WTC11 (cell line): ENCODE data around the gene ABHD17B. TPM values are rescaled to one million over a fixed set of nuclear protein-coding genes. Genes with fewer than 3 reads are reported as not detected.

ENCODE experiments used
- ATF1 ChIP-seq: sonication (generic); formaldehyde crosslinking; IDR thresholded peaks from 2 replicates; pipeline ENCODE4 v1.8.1; 2023; ENCODE audit warnings: mild to moderate bottlenecking, moderate library complexity, missing genetic modification reagents
- ELF4 ChIP-seq: sonication (generic); formaldehyde crosslinking; IDR thresholded peaks from 2 replicates; pipeline ENCODE4 v1.8.1; 2022; ENCODE audit warnings: low read depth, mild to moderate bottlenecking, moderate library complexity, missing genetic modification reagents
- EMX1 ChIP-seq: fragments of 250-450 bp; sonication (Bioruptor Pico); IDR thresholded peaks from 2 replicates; pipeline ENCODE4 v1.8.0; 2021; ENCODE audit warnings: mild to moderate bottlenecking
- FOXJ3 ChIP-seq: sonication (generic); formaldehyde crosslinking; IDR thresholded peaks from 2 replicates; pipeline ENCODE4 v1.9.0; 2021; ENCODE audit warnings: missing genetic modification reagents, mild to moderate bottlenecking, borderline replicate concordance
- GABPB1 ChIP-seq: sonication (generic); formaldehyde crosslinking; IDR thresholded peaks from 2 replicates; pipeline ENCODE4 v1.8.1; 2023; ENCODE audit warnings: mild to moderate bottlenecking, missing genetic modification reagents
- GRHL2 ChIP-seq: fragments of 250-450 bp; sonication (Bioruptor Pico); IDR thresholded peaks from 2 replicates; pipeline ENCODE4 v1.8.0; 2022; ENCODE audit warnings: mild to moderate bottlenecking, moderate library complexity; ENCODE audit not compliant: insufficient replicate concordance, severe bottlenecking
- JUN ChIP-seq: sonication (generic); formaldehyde crosslinking; IDR thresholded peaks from 2 replicates; pipeline ENCODE4 v1.8.0; 2023; ENCODE audit warnings: mild to moderate bottlenecking, missing genetic modification reagents
- MXD4 ChIP-seq: fragments of 250-450 bp; sonication (Bioruptor Pico); IDR thresholded peaks from 2 replicates; pipeline ENCODE4 v1.8.0; 2021; ENCODE audit warnings: mild to moderate bottlenecking, moderate library complexity, borderline replicate concordance
- NFYB ChIP-seq: sonication (generic); formaldehyde crosslinking; conservative IDR thresholded peaks from 2 replicates; pipeline ENCODE4 v1.8.0; 2022; ENCODE audit warnings: low read depth, missing genetic modification reagents
- NR3C1 ChIP-seq: sonication (generic); formaldehyde crosslinking; conservative IDR thresholded peaks from 2 replicates; pipeline ENCODE4 v1.8.1; 2023; ENCODE audit warnings: low read depth, mild to moderate bottlenecking, missing genetic modification reagents
- OVOL2 ChIP-seq: fragments of 250-450 bp; sonication (Bioruptor Pico); IDR thresholded peaks from 2 replicates; pipeline ENCODE4 v1.9.0; 2021; ENCODE audit warnings: mild to moderate bottlenecking, borderline replicate concordance
- RELA ChIP-seq: sonication (generic); formaldehyde crosslinking; IDR thresholded peaks from 2 replicates; pipeline ENCODE4 v1.8.1; 2022; ENCODE audit warnings: missing genetic modification reagents, mild to moderate bottlenecking, borderline replicate concordance
- TP53 ChIP-seq: sonication (generic); formaldehyde crosslinking; IDR thresholded peaks from 2 replicates; pipeline ENCODE4 v1.8.1; 2023; ENCODE audit warnings: mild to moderate bottlenecking, missing genetic modification reagents
- ZBTB21 ChIP-seq: sonication (generic); formaldehyde crosslinking; IDR thresholded peaks from 2 replicates; pipeline ENCODE4 v1.8.1; 2023; ENCODE audit warnings: mild to moderate bottlenecking, missing genetic modification reagents, borderline replicate concordance
- ZNF138 ChIP-seq: sonication (generic); formaldehyde crosslinking; conservative IDR thresholded peaks from 2 replicates; pipeline ENCODE4 v1.8.1; 2022; ENCODE audit warnings: mild to moderate bottlenecking, moderate library complexity, missing genetic modification reagents
- ZNF219 ChIP-seq: sonication (generic); formaldehyde crosslinking; IDR thresholded peaks from 2 replicates; pipeline ENCODE4 v1.8.0; 2023; ENCODE audit warnings: missing genetic modification reagents, mild to moderate bottlenecking, borderline replicate concordance
- ZNF396 ChIP-seq: fragments of 250-450 bp; sonication (Bioruptor Pico); IDR thresholded peaks from 2 replicates; pipeline ENCODE4 v1.8.0; 2021; ENCODE audit warnings: mild to moderate bottlenecking, moderate library complexity, borderline replicate concordance
- total RNA-seq: library from RNA; stranded (reverse); gene quantifications from 3 replicates; pipeline ENCODE4 v1.2.3, GENCODE V29; 2021
- TF ChIP-seq, protein P1 (sequence below): sonication (generic); formaldehyde crosslinking; IDR thresholded peaks from 2 replicates; pipeline ENCODE4 v1.8.1; 2023; ENCODE audit warnings: mild to moderate bottlenecking, missing genetic modification reagents, moderate library complexity
- TF ChIP-seq, protein P2 (sequence below): fragments of 250-450 bp; sonication (Bioruptor Pico); IDR thresholded peaks from 2 replicates; pipeline ENCODE4 v1.9.0; 2021; ENCODE audit warnings: moderate library complexity, mild to moderate bottlenecking, inconsistent platforms, borderline replicate concordance
- TF ChIP-seq, protein P3 (sequence below): fragments of 250-450 bp; sonication (Bioruptor Pico); IDR thresholded peaks from 2 replicates; pipeline ENCODE4 v1.9.0; 2021; ENCODE audit warnings: mild to moderate bottlenecking
- TF ChIP-seq, protein P4 (sequence below): fragments of 250-450 bp; sonication (Bioruptor Pico); conservative IDR thresholded peaks from 2 replicates; pipeline ENCODE4 v1.9.0; 2021; ENCODE audit warnings: mild to moderate bottlenecking
- TF ChIP-seq, protein P5 (sequence below): sonication (generic); formaldehyde crosslinking; IDR thresholded peaks from 2 replicates; pipeline ENCODE4 v1.8.0; 2023; ENCODE audit warnings: missing genetic modification reagents, mild to moderate bottlenecking, borderline replicate concordance
- TF ChIP-seq, protein P6 (sequence below): sonication (generic); formaldehyde crosslinking; IDR thresholded peaks from 2 replicates; pipeline ENCODE4 v1.8.0; 2022; ENCODE audit warnings: missing genetic modification reagents

Gene ABHD17B
- total RNA-seq, 1 experiment from 2014 or later, result 56.6 TPM

DNA sequence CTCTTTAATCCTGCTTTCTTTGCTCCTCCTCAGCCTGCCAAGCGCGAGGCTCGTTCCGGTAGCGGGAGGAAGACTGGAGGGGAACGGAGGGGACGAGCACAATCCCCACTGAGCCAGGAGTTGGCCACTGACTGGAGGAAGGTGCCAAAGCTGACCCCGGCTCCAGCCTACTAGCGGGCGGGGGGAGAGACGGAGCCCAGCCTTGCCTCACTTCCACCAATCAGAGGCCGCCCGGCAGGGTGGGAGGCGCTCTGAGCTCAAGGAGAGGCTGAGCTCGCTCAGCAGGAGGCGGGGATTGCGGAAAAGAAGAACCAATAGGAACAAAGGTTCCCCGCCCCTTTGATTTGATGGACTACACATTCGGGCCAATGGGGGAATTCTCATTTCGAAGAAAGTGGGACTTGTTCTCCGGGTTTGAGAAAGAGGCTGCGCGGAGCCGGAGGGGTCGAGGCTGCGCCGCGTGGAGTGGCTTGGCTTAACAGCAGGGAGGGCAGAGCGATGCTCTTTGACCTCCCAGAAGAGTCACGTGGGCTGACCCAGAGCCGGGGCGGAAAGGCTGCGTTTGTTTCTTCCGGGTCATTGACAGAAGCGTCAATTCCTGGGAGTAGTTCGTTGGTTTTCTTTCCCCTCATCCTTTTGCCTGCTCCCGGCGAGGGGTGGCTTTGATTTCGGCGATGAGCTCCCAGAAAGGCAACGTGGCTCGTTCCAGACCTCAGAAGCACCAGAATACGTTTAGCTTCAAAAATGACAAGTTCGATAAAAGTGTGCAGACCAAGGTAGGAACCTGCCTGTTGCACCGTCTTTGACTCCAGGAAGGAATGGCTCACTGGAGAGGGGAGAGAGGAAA, at the start of gene ABHD17B, which contains the start of gene C9orf85 (continued):
- TF ChIP-seq, protein P1, sequence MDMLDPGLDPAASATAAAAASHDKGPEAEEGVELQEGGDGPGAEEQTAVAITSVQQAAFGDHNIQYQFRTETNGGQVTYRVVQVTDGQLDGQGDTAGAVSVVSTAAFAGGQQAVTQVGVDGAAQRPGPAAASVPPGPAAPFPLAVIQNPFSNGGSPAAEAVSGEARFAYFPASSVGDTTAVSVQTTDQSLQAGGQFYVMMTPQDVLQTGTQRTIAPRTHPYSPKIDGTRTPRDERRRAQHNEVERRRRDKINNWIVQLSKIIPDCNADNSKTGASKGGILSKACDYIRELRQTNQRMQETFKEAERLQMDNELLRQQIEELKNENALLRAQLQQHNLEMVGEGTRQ (CRISPR knock-in tag), result peak; percentile 96
- TF ChIP-seq ZNF138 (no peak), MXD4 (CRISPR knock-in tag) (no peak), NR3C1 (CRISPR knock-in tag) (no peak), OVOL2 (no peak), RELA (CRISPR knock-in tag) (no peak), EMX1 (CRISPR knock-in tag) (no peak), GRHL2 (no peak), JUN (CRISPR knock-in tag) (0 out of 2 replicates have a peak, but pooled peaks have one; percentile 63), ELF4 (CRISPR knock-in tag) (no peak), GABPB1 (CRISPR knock-in tag) (no peak; the same call in none of the 2 replicates), ZNF396 (CRISPR knock-in tag) (no peak), TP53 (no peak), ZNF219 (CRISPR knock-in tag) (peak; percentile 51; the same call in 1 of the 2 replicates), NFYB (CRISPR knock-in tag) (peak; percentile 90), FOXJ3 (CRISPR knock-in tag) (no peak), ATF1 (no peak; the same call in 1 of the 2 replicates), ZBTB21 (no peak)
- TF ChIP-seq, protein P2, sequence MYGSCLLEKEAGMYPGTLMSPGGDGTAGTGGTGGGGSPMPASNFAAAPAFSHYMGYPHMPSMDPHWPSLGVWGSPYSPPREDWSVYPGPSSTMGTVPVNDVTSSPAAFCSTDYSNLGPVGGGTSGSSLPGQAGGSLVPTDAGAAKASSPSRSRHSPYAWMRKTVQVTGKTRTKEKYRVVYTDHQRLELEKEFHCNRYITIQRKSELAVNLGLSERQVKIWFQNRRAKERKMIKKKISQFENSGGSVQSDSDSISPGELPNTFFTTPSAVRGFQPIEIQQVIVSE (CRISPR knock-in tag), result no peak
- TF ChIP-seq, protein P3, sequence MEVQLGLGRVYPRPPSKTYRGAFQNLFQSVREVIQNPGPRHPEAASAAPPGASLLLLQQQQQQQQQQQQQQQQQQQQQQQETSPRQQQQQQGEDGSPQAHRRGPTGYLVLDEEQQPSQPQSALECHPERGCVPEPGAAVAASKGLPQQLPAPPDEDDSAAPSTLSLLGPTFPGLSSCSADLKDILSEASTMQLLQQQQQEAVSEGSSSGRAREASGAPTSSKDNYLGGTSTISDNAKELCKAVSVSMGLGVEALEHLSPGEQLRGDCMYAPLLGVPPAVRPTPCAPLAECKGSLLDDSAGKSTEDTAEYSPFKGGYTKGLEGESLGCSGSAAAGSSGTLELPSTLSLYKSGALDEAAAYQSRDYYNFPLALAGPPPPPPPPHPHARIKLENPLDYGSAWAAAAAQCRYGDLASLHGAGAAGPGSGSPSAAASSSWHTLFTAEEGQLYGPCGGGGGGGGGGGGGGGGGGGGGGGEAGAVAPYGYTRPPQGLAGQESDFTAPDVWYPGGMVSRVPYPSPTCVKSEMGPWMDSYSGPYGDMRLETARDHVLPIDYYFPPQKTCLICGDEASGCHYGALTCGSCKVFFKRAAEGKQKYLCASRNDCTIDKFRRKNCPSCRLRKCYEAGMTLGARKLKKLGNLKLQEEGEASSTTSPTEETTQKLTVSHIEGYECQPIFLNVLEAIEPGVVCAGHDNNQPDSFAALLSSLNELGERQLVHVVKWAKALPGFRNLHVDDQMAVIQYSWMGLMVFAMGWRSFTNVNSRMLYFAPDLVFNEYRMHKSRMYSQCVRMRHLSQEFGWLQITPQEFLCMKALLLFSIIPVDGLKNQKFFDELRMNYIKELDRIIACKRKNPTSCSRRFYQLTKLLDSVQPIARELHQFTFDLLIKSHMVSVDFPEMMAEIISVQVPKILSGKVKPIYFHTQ (CRISPR knock-in tag), result no peak
- TF ChIP-seq, protein P4, sequence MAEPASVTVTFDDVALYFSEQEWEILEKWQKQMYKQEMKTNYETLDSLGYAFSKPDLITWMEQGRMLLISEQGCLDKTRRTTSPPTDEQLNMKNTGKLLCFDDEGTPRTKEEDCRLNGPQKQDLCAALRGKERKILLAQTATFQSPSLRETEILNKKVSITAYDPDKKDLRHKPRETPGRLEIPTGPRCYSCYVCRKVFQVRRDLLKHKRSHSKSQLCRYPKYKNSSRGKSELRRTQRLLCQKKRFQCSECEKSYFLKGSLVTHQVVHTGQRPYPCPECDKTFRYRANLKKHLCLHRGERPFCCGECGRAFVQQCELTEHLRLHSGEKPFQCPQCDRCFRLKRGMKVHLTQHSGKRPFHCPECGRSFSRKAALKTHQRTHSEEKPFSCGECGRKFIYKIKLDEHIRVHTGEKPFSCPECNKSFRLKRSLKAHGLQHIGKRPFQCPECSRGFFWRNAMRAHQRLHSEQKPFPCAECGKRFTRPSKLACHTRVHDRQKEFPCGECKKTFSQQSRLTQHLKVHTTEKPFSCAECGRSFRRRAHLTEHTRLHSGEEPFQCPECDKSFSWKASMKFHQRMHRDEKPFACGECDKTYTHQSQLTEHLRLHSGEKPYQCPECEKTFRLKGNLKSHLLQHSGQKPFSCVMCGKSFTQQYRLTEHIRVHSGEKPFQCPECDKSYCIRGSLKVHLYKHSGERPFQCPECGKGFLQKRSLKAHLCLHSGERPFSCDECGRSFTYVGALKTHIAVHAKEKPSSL, result no peak
- TF ChIP-seq, protein P5, sequence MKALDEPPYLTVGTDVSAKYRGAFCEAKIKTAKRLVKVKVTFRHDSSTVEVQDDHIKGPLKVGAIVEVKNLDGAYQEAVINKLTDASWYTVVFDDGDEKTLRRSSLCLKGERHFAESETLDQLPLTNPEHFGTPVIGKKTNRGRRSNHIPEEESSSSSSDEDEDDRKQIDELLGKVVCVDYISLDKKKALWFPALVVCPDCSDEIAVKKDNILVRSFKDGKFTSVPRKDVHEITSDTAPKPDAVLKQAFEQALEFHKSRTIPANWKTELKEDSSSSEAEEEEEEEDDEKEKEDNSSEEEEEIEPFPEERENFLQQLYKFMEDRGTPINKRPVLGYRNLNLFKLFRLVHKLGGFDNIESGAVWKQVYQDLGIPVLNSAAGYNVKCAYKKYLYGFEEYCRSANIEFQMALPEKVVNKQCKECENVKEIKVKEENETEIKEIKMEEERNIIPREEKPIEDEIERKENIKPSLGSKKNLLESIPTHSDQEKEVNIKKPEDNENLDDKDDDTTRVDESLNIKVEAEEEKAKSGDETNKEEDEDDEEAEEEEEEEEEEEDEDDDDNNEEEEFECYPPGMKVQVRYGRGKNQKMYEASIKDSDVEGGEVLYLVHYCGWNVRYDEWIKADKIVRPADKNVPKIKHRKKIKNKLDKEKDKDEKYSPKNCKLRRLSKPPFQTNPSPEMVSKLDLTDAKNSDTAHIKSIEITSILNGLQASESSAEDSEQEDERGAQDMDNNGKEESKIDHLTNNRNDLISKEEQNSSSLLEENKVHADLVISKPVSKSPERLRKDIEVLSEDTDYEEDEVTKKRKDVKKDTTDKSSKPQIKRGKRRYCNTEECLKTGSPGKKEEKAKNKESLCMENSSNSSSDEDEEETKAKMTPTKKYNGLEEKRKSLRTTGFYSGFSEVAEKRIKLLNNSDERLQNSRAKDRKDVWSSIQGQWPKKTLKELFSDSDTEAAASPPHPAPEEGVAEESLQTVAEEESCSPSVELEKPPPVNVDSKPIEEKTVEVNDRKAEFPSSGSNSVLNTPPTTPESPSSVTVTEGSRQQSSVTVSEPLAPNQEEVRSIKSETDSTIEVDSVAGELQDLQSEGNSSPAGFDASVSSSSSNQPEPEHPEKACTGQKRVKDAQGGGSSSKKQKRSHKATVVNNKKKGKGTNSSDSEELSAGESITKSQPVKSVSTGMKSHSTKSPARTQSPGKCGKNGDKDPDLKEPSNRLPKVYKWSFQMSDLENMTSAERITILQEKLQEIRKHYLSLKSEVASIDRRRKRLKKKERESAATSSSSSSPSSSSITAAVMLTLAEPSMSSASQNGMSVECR (CRISPR knock-in tag), result peak; percentile 71; the same call in 1 of the 2 replicates
- TF ChIP-seq, protein P6, sequence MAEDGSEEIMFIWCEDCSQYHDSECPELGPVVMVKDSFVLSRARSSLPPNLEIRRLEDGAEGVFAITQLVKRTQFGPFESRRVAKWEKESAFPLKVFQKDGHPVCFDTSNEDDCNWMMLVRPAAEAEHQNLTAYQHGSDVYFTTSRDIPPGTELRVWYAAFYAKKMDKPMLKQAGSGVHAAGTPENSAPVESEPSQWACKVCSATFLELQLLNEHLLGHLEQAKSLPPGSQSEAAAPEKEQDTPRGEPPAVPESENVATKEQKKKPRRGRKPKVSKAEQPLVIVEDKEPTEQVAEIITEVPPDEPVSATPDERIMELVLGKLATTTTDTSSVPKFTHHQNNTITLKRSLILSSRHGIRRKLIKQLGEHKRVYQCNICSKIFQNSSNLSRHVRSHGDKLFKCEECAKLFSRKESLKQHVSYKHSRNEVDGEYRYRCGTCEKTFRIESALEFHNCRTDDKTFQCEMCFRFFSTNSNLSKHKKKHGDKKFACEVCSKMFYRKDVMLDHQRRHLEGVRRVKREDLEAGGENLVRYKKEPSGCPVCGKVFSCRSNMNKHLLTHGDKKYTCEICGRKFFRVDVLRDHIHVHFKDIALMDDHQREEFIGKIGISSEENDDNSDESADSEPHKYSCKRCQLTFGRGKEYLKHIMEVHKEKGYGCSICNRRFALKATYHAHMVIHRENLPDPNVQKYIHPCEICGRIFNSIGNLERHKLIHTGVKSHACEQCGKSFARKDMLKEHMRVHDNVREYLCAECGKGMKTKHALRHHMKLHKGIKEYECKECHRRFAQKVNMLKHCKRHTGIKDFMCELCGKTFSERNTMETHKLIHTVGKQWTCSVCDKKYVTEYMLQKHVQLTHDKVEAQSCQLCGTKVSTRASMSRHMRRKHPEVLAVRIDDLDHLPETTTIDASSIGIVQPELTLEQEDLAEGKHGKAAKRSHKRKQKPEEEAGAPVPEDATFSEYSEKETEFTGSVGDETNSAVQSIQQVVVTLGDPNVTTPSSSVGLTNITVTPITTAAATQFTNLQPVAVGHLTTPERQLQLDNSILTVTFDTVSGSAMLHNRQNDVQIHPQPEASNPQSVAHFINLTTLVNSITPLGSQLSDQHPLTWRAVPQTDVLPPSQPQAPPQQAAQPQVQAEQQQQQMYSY, result no peak
